IMR-90 (cell line): ENCODE results near the gene CHIT1. TPM values are rescaled to one million over a fixed set of nuclear protein-coding genes. Genes with fewer than 3 reads are reported as not detected.

Source experiments
- ATAC-seq: fragments of 200-7000 bp; cut with Tn5 transposase; 2 replicates; pipeline ENCODE4 v1.9.1; 2020; ENCODE audit warnings: low read depth, mild to moderate bottlenecking, moderate library complexity
- BruUV-seq: library from RNA; stranded (reverse); fragments of 400-500 nt; replicated peaks from 2 replicates; lab custom pipeline; 2021; lab: Mats Ljungman, UMichigan
- CTCF ChIA-PET: fragments of 300-600 bp; formaldehyde crosslinking; extraction: SDS; loops from one replicate; lab custom pipeline; 2021; ENCODE audit warnings: antibody characterized with exemption; lab: Yijun Ruan, JAX
- POLR2A ChIA-PET: fragments of 300-600 bp; sonication (Branson Sonifier 250); formaldehyde crosslinking; loops from one replicate; lab custom pipeline; 2022; ENCODE audit warnings: antibody characterized with exemption; ENCODE audit not compliant: unreplicated experiment; lab: Charles Lee
- DNase-seq: peaks from one replicate; pipeline ENCODE4 v3.0.0; 2013
- H2AFZ ChIP-seq: replicated peaks from 2 replicates; pipeline ENCODE3; 2013; ENCODE audit warnings: low read length, mild to moderate bottlenecking; ENCODE audit not compliant: poor library complexity
- H2AK5ac ChIP-seq: 2 replicates; pipeline ENCODE4 v1.6.1; 2013; ENCODE audit warnings: low read depth, low read length, inconsistent platforms
- H2AK9ac ChIP-seq: replicated peaks from 2 replicates; pipeline ENCODE3; 2013; ENCODE audit warnings: mild to moderate bottlenecking, low read depth, low read length, moderate library complexity; ENCODE audit not compliant: poor library complexity
- H2BK120ac ChIP-seq: 2 replicates; pipeline ENCODE4 v1.6.1; 2013; ENCODE audit warnings: low read depth, low read length, inconsistent platforms
- H2BK15ac ChIP-seq: 3 replicates; pipeline ENCODE4 v1.6.1; 2013; ENCODE audit warnings: low read depth, low read length, inconsistent platforms
- H2BK20ac ChIP-seq: 2 replicates; pipeline ENCODE4 v1.6.1; 2013; ENCODE audit warnings: low read depth, mild to moderate bottlenecking, inconsistent platforms, low read length, moderate library complexity
- H2BK5ac ChIP-seq: 2 replicates; pipeline ENCODE4 v1.6.1; 2013; ENCODE audit warnings: mild to moderate bottlenecking, low read depth, low read length, inconsistent platforms; ENCODE audit not compliant: poor library complexity, severe bottlenecking
- H3K14ac ChIP-seq: replicated peaks from 2 replicates; pipeline ENCODE4 v1.6.1; 2013; ENCODE audit warnings: low read depth, low read length, inconsistent platforms
- H3K18ac ChIP-seq: 2 replicates; pipeline ENCODE4 v1.6.1; 2013; ENCODE audit warnings: low read depth, low read length, control low read depth
- H3K23ac ChIP-seq: 2 replicates; pipeline ENCODE4 v1.6.1; 2013; ENCODE audit warnings: low read depth, low read length, inconsistent platforms
- H3K27ac ChIP-seq: 2 replicates; pipeline ENCODE4 v1.5.1; 2013; ENCODE audit warnings: mild to moderate bottlenecking, control low read depth, low read length; ENCODE audit not compliant: insufficient read depth
- H3K27me3 ChIP-seq: 2 replicates; pipeline ENCODE4 v1.6.1; 2013; ENCODE audit warnings: low read length; ENCODE audit not compliant: control insufficient read depth, insufficient read depth
- H3K36me3 ChIP-seq: 2 replicates; pipeline ENCODE4 v1.6.1; 2013; ENCODE audit warnings: low read length, mixed read lengths; ENCODE audit not compliant: control insufficient read depth, insufficient read depth
- H3K4ac ChIP-seq: 2 replicates; pipeline ENCODE4 v1.6.1; 2013; ENCODE audit warnings: low read depth, low read length, inconsistent platforms
- H3K4me1 ChIP-seq: 2 replicates; pipeline ENCODE4 v1.6.1; 2013; ENCODE audit warnings: low read length, mixed read lengths; ENCODE audit not compliant: control insufficient read depth, insufficient read depth
- H3K4me2 ChIP-seq: 2 replicates; pipeline ENCODE4 v1.6.1; 2013; ENCODE audit warnings: low read depth, mild to moderate bottlenecking, control low read depth, low read length, moderate library complexity
- H3K4me3 ChIP-seq: 2 replicates; pipeline ENCODE4 v1.5.1; 2013; ENCODE audit warnings: low read depth, mild to moderate bottlenecking, control low read depth, low read length, moderate library complexity; ENCODE audit not compliant: insufficient read depth
- H3K56ac ChIP-seq: 2 replicates; pipeline ENCODE4 v1.6.1; 2013; ENCODE audit warnings: low read length, inconsistent platforms; ENCODE audit not compliant: insufficient read depth; ENCODE audit errors: extremely low read depth
- H3K79me1 ChIP-seq, 2 experiments: 2 replicates each; pipeline ENCODE4 v1.6.1; 2013; ENCODE audit warnings: low read length in 2 of 2, inconsistent platforms in 1 of 2, low read depth in 1 of 2
- H3K9ac ChIP-seq: 2 replicates; pipeline ENCODE4 v1.6.1; 2013; ENCODE audit warnings: low read depth, low read length, control low read depth
- H3K9me1 ChIP-seq: 2 replicates; pipeline ENCODE4 v1.6.1; 2013; ENCODE audit warnings: low read length, inconsistent platforms; ENCODE audit not compliant: insufficient read depth
- H3K9me3 ChIP-seq: 2 replicates; pipeline ENCODE4 v1.6.1; 2013; ENCODE audit warnings: low read length; ENCODE audit not compliant: control insufficient read depth, insufficient read depth
- H4K20me1 ChIP-seq: 2 replicates; pipeline ENCODE4 v1.6.1; 2013; ENCODE audit warnings: low read length, inconsistent platforms; ENCODE audit not compliant: insufficient read depth
- H4K5ac ChIP-seq: 2 replicates; pipeline ENCODE4 v1.6.1; 2013; ENCODE audit warnings: mild to moderate bottlenecking, low read depth, low read length, control low read depth
- H4K8ac ChIP-seq, 2 experiments: 2 replicates each; pipeline ENCODE4 v1.6.1; 2013; ENCODE audit warnings: low read depth in 2 of 2, low read length in 2 of 2, control low read depth in 1 of 2, inconsistent platforms in 1 of 2
- H4K91ac ChIP-seq: 2 replicates; pipeline ENCODE4 v1.6.1; 2013; ENCODE audit warnings: low read depth, low read length, inconsistent platforms; ENCODE audit not compliant: insufficient read depth
- CEBPB ChIP-seq: IDR thresholded peaks from 2 replicates; pipeline ENCODE4 v1.6.1; 2012; ENCODE audit warnings: low read depth, low read length, improper control_type of control experiment
- SMC3 ChIP-seq: fragments of 150-350 bp; IDR thresholded peaks from 2 replicates; pipeline ENCODE4 v1.6.1; 2016; ENCODE audit warnings: low read depth, mild to moderate bottlenecking, antibody characterized with exemption, low read length, moderate library complexity
- whole genome bisulfite sequencing, 2 experiments: methylation state at CpG; one replicate each; pipeline versions ENCODE4 v1.1.5 to v1.1.7; 2013; ENCODE audit warnings: missing lambda C conversion rate in 2 of 2; ENCODE audit not compliant: insufficient read length in 1 of 2; ENCODE audit errors: extremely low coverage in 2 of 2; 5-methylcytosine and 5-hydroxymethylcytosine counted together
- dilution Hi-C: fragments of 300-500 bp; cut with HindIII; formaldehyde crosslinking; loops from one replicate; pipeline ENCODE4 v1.14.3; 2018; ENCODE audit warnings: low sequenced_read_pairs; ENCODE audit not compliant: unreplicated experiment
- in situ Hi-C: fragments of 300-500 bp; cut with MboI; formaldehyde crosslinking; loops from 3 replicates; pipeline ENCODE4 v1.14.3; 2019; ENCODE audit warnings: low sequenced_read_pairs, inconsistent platforms, mixed read lengths
- intact Hi-C: fragments of 100-400 bp; cut with micrococcal nuclease; formaldehyde crosslinking; loops from 2 replicates; pipeline ENCODE4 v1.10.0; 2022
- polyA plus RNA-seq, 3 experiments: library from polyadenylated mRNA; depleted of rRNA; stranded (reverse); fragments of >200 nt; gene quantifications; 2 replicates each; pipeline ENCODE4 v1.2.3, GENCODE V29; 2012; ENCODE audit warnings: low replicate concordance in 1 of 3
- total RNA-seq: library from RNA; depleted of rRNA; stranded (reverse); fragments of >200 nt; gene quantifications from 2 replicates; pipeline ENCODE4 v1.2.3, GENCODE V29; 2012; rRNA removed

Gene CHIT1
- total and polyA plus RNA-seq, 2 of the 4 experiments (the other 2 are of a cell fraction) = not detected

- Histone ChIP-seq H2BK20ac (no peak overlapping the region), H3K18ac (no peak overlapping the region), H2BK15ac (no peak overlapping the region), H3K23ac (no peak overlapping the region), H3K9me3 (no peaks in the 10 kb centered on the region), H2BK5ac (no peak overlapping the region), H3K4me2 (no peak overlapping the region), H2AFZ (no peak overlapping the region), H2AK5ac (no peak overlapping the region; the same call in 1 of the 2 replicates), H3K9me1 (no peaks in the 10 kb centered on the region), H4K8ac (no peak overlapping the region), H3K4ac (no peak overlapping the region), H4K91ac (no peak overlapping the region), H3K14ac (no peak overlapping the region), H3K56ac (no peak overlapping the region), H3K79me1 (no peaks in the 10 kb centered on the region), H3K27ac (no peak overlapping the region), H3K36me3 (no peaks in the 10 kb centered on the region), H2BK120ac (no peak overlapping the region), H2AK9ac (peak overlapping the region; percentile 81), H3K9ac (no peak overlapping the region), H3K27me3 (peaks cover 26% of the 10 kb centered on the region), H4K5ac (no peak overlapping the region), H4K20me1 (no peaks in the 10 kb centered on the region), H3K4me3 (no peak overlapping the region), H3K4me1 (no peaks in the 10 kb centered on the region)
- WGBS, 2 experiments = 81% methylated on average over 5 of the region's 14 CpGs; no CpG with 5 or more reads in 1 of the 2 experiments
- CTCF ChIA-PET = no interaction called here
- no peak for ATAC-seq
- POLR2A ChIA-PET = no interaction called here
- dilution Hi-C loops = no loop called here
- in situ Hi-C loops = no loop called here
- TF ChIP-seq CEBPB (no peak), SMC3 (peak; percentile 10; the same call in 1 of the 2 replicates)
- BruUV-seq = no TSS peak
- no peak for DNase-seq
- intact Hi-C loops = no loop called here
Measured at GRCh38 chr1:203166192-203166940, 63.1 kb downstream of the CHIT1 start.

Other genes with a start within 250 kb of the CHIT1 start
- 63.1 and 68.0 TPM in 2 replicates for gene TMEM183A, start 222.3 kb downstream of the CHIT1 start, total RNA-seq
- gene TMEM183A, start 222.3 kb downstream of the CHIT1 start, polyA plus RNA-seq (2012; rRNA removed) = 52.8 and 56.8 TPM in 2 replicates
- gene PPFIA4, start 203.2 kb downstream of the CHIT1 start, total RNA-seq = 3.6 and 5.4 TPM in 2 replicates
- 13.7 and 14.3 TPM in 2 replicates for gene PPFIA4, start 203.2 kb downstream of the CHIT1 start, polyA plus RNA-seq (2012; rRNA removed)
- gene MYOG, start 143.7 kb downstream of the CHIT1 start, total RNA-seq = not detected in 2 replicates
- not detected in 2 replicates for gene MYOG, start 143.7 kb downstream of the CHIT1 start, polyA plus RNA-seq (2012; rRNA removed)
- gene ADORA1, start 101.9 kb downstream of the CHIT1 start, total RNA-seq = under 0.01 and 0.36 TPM in 2 replicates
- 0.56 and 0.66 TPM in 2 replicates for gene ADORA1, start 101.9 kb downstream of the CHIT1 start, polyA plus RNA-seq (2012; rRNA removed)
- gene MYBPH, start 53.8 kb downstream of the CHIT1 start, total RNA-seq = not detected in 2 replicates
- not detected in 2 replicates for gene MYBPH, start 53.8 kb downstream of the CHIT1 start, polyA plus RNA-seq (2012; rRNA removed)
- gene CHI3L1, start 43.0 kb downstream of the CHIT1 start, total RNA-seq = 0.28 TPM in 1 of 2 replicates, not detected in the other
- gene CHI3L1, start 43.0 kb downstream of the CHIT1 start, polyA plus RNA-seq (2012; rRNA removed) = 0.17 TPM in 1 of 2 replicates, not detected in the other
- 8.4 and 10.3 TPM in 2 replicates for gene BTG2, start 75.8 kb upstream of the CHIT1 start, total RNA-seq
- gene BTG2, start 75.8 kb upstream of the CHIT1 start, polyA plus RNA-seq (2012; rRNA removed) = 10.7 and 18.8 TPM in 2 replicates
- gene FMOD, start 121.4 kb upstream of the CHIT1 start, total RNA-seq = 0.18 and 0.28 TPM in 2 replicates
- gene FMOD, start 121.4 kb upstream of the CHIT1 start, polyA plus RNA-seq (2012; rRNA removed) = 2.4 and 2.7 TPM in 2 replicates
- under 0.01 TPM in 1 of 2 replicates, not detected in the other for gene PRELP, start 246.1 kb upstream of the CHIT1 start, total RNA-seq
- gene PRELP, start 246.1 kb upstream of the CHIT1 start, polyA plus RNA-seq (2012; rRNA removed) = 0.47 and 0.56 TPM in 2 replicates